ENCODE data around the gene C11orf16. TPM values are rescaled to one million over a fixed set of nuclear protein-coding genes. Genes with fewer than 3 reads are reported as not detected.

Gene C11orf16
- total RNA-seq, 1 donor from 2014 or later, result not detected

DNA sequence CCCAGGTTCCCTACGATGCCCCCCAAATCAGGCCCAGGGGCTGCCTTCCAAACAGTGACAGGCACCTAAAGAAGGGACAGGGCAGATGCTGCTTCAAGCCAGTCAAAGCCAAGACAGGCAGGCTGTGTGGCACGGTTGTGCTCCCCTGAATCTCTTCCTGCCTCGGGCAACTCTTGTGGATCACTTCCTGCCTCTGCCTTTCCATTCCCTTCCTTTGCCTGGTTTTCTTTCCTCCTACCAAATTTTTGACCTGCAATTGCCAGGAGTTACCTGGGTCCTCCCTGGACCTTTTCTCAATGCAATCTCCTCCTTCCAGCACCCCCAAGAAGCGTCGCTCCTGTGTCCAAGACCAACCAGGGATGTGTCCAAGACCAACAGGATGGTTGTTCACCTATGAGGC is 5.5 kb downstream of the C11orf16 start:
- no peak overlapping the region for H3K27ac Mint-ChIP-seq (ENCODE audit: unreplicated experiment)

DNA sequence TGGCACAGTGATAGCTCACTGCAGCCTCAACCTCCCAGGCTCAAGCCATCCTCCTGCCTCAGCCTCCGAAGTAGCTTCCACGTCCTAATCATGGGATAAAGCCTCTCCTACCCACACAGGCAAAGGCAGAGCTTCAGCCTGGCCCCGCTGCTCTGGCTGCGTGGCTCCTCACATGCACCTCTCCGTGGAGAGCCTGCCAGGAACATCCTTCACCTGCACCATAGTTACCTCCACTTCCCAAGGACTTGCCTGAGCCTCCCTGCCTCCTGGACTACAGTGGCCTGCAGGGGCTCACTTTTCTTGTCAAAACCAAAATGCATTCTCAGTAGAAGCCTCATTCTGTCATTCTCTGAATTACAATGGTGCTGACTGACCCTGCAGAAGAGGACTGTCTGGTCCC is 6.5 kb downstream of the C11orf16 start:
- Histone ChIP-seq H3K4me3 (ENCODE audit: insufficient read depth, low read depth, low read length) (no peak overlapping the region), H3K4me1 (ENCODE audit: insufficient read depth, low read length) (no peaks in the 10 kb centered on the region), H3K9ac (ENCODE audit: low read length) (no peak overlapping the region), H3K27ac (ENCODE audit: low read depth, low read length) (no peak overlapping the region), H4K20me1 (ENCODE audit: insufficient read depth, low read length) (no peaks in the 10 kb centered on the region), H3K27me3 (ENCODE audit: insufficient read depth, low read length) (no peaks in the 10 kb centered on the region), H3K36me3 (ENCODE audit: insufficient read depth, low read length) (peaks cover 2% of the 10 kb centered on the region), H2AFZ (ENCODE audit: low read depth, low read length) (no peak overlapping the region), H3K79me2 (ENCODE audit: insufficient read depth, low read length) (no peaks in the 10 kb centered on the region), H3K9me3 (ENCODE audit: insufficient read depth, low read depth, low read length) (no peaks in the 10 kb centered on the region), H3K4me2 (ENCODE audit: low read length) (no peak overlapping the region)
- H3K4me3 Mint-ChIP-seq (ENCODE audit: unreplicated experiment), result no peak overlapping the region
- H3K9me3 Mint-ChIP-seq (ENCODE audit: unreplicated experiment), result no peaks in the 10 kb centered on the region
- DNase-seq (ENCODE audit: low read depth) (no peak), FAIRE-seq (no peak)
- no peaks in the 10 kb centered on the region for H3K27me3 Mint-ChIP-seq (ENCODE audit: low read depth, unreplicated experiment)
- TF ChIP-seq, protein P1, sequence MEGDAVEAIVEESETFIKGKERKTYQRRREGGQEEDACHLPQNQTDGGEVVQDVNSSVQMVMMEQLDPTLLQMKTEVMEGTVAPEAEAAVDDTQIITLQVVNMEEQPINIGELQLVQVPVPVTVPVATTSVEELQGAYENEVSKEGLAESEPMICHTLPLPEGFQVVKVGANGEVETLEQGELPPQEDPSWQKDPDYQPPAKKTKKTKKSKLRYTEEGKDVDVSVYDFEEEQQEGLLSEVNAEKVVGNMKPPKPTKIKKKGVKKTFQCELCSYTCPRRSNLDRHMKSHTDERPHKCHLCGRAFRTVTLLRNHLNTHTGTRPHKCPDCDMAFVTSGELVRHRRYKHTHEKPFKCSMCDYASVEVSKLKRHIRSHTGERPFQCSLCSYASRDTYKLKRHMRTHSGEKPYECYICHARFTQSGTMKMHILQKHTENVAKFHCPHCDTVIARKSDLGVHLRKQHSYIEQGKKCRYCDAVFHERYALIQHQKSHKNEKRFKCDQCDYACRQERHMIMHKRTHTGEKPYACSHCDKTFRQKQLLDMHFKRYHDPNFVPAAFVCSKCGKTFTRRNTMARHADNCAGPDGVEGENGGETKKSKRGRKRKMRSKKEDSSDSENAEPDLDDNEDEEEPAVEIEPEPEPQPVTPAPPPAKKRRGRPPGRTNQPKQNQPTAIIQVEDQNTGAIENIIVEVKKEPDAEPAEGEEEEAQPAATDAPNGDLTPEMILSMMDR (IDR thresholded peaks at IDR 0.05; ENCODE audit: insufficient read depth, low read depth, low read length), result no peak
- no peak for TF ChIP-seq EZH2 (IDR thresholded peaks at IDR 0.05; ENCODE audit: insufficient read depth, low read length)
- H3K4me1 Mint-ChIP-seq (ENCODE audit: low read depth, unreplicated experiment), result peaks cover 6% of the 10 kb centered on the region
- H3K27ac Mint-ChIP-seq (ENCODE audit: unreplicated experiment), result no peak overlapping the region
- peaks cover 22% of the 10 kb centered on the region for H3K36me3 Mint-ChIP-seq (ENCODE audit: low read depth, unreplicated experiment)

More for the DNA sequence above, 5.5 kb downstream of the C11orf16 start:
- H3K4me3 Mint-ChIP-seq (ENCODE audit: unreplicated experiment), result no peak overlapping the region
- H3K9me3 Mint-ChIP-seq (ENCODE audit: unreplicated experiment), result no peaks in the 10 kb centered on the region
- no peaks in the 10 kb centered on the region for H3K79me2 ChIP-seq (ENCODE audit: insufficient read depth, low read length)
- peaks cover 6% of the 10 kb centered on the region for H3K4me1 Mint-ChIP-seq (ENCODE audit: low read depth, unreplicated experiment)
- no peak overlapping the region for H3K9ac ChIP-seq (ENCODE audit: low read length)
- H3K36me3 Mint-ChIP-seq (ENCODE audit: low read depth, unreplicated experiment), result peaks cover 15% of the 10 kb centered on the region
- no peak overlapping the region for H3K27ac ChIP-seq (ENCODE audit: low read depth, low read length)
- H2AFZ ChIP-seq (ENCODE audit: low read depth, low read length), result no peak overlapping the region
- H3K4me2 ChIP-seq (ENCODE audit: low read length), result no peak overlapping the region
- H3K4me3 ChIP-seq (ENCODE audit: insufficient read depth, low read depth, low read length), result no peak overlapping the region
- H3K27me3 Mint-ChIP-seq (ENCODE audit: low read depth, unreplicated experiment), result no peaks in the 10 kb centered on the region
- DNase-seq (ENCODE audit: low read depth) (no peak), FAIRE-seq (no peak)
- no peaks in the 10 kb centered on the region for H3K9me3 ChIP-seq (ENCODE audit: insufficient read depth, low read depth, low read length)
- H3K27me3 ChIP-seq (ENCODE audit: insufficient read depth, low read length), result no peaks in the 10 kb centered on the region
- H4K20me1 ChIP-seq (ENCODE audit: insufficient read depth, low read length), result no peaks in the 10 kb centered on the region
- H3K4me1 ChIP-seq (ENCODE audit: insufficient read depth, low read length), result no peaks in the 10 kb centered on the region
- H3K36me3 ChIP-seq (ENCODE audit: insufficient read depth, low read length), result peaks cover 2% of the 10 kb centered on the region
- TF ChIP-seq, protein P1 (IDR thresholded peaks at IDR 0.05; ENCODE audit: insufficient read depth, low read depth, low read length), result no peak

DNA sequence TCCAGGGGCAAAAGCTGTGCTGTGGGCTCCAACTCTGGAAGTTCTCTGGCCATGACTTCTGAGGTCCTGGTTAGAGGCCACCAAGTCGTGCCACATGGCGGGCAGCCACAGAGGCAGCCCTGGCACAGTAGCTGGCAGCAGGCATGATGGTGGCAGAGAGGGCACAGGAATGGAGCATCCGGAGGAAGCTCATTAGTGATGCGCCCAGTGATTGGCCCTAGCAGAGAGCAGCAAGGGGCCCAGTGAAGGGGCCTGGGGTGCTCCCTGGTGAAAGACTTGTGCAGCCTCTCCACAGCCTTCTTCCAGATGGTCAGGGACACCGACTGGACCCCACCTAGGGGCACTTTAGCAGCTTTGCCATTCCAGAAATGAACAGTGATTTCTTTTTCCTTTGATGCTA is 7.0 kb downstream of the C11orf16 start:
- FAIRE-seq, result no peak
- no peak for DNase-seq (ENCODE audit: low read depth)
- H3K27me3 Mint-ChIP-seq (ENCODE audit: low read depth, unreplicated experiment), result no peaks in the 10 kb centered on the region
- peaks cover 22% of the 10 kb centered on the region for H3K36me3 Mint-ChIP-seq (ENCODE audit: low read depth, unreplicated experiment)
- Histone ChIP-seq H3K27ac (ENCODE audit: low read depth, low read length) (no peak overlapping the region), H3K4me1 (ENCODE audit: insufficient read depth, low read length) (no peaks in the 10 kb centered on the region), H3K4me2 (ENCODE audit: low read length) (no peak overlapping the region), H3K36me3 (ENCODE audit: insufficient read depth, low read length) (peaks cover 8% of the 10 kb centered on the region), H3K9ac (ENCODE audit: low read length) (no peak overlapping the region), H3K27me3 (ENCODE audit: insufficient read depth, low read length) (no peaks in the 10 kb centered on the region), H4K20me1 (ENCODE audit: insufficient read depth, low read length) (no peaks in the 10 kb centered on the region), H3K9me3 (ENCODE audit: insufficient read depth, low read depth, low read length) (no peaks in the 10 kb centered on the region), H2AFZ (ENCODE audit: low read depth, low read length) (no peak overlapping the region), H3K79me2 (ENCODE audit: insufficient read depth, low read length) (no peaks in the 10 kb centered on the region), H3K4me3 (ENCODE audit: insufficient read depth, low read depth, low read length) (no peak overlapping the region)
- H3K4me1 Mint-ChIP-seq (ENCODE audit: low read depth, unreplicated experiment), result peaks cover 6% of the 10 kb centered on the region
- no peak overlapping the region for H3K27ac Mint-ChIP-seq (ENCODE audit: unreplicated experiment)
- H3K9me3 Mint-ChIP-seq (ENCODE audit: unreplicated experiment), result no peaks in the 10 kb centered on the region
- TF ChIP-seq, protein P1 (IDR thresholded peaks at IDR 0.05; ENCODE audit: insufficient read depth, low read depth, low read length), result no peak
- no peak for TF ChIP-seq EZH2 (IDR thresholded peaks at IDR 0.05; ENCODE audit: insufficient read depth, low read length)
- no peak overlapping the region for H3K4me3 Mint-ChIP-seq (ENCODE audit: unreplicated experiment)
